Measurements from ENCODE around the gene SEMA4D.
A peak's percentile ranks its signal among the peaks of the same experiment; 100 is the strongest.
"Not testable (repeated sequence)": the region's sequence is repeated elsewhere in the genome, so short reads cannot be mapped to it uniquely, and the experiment has no call there.

Gene SEMA4D

DNA sequence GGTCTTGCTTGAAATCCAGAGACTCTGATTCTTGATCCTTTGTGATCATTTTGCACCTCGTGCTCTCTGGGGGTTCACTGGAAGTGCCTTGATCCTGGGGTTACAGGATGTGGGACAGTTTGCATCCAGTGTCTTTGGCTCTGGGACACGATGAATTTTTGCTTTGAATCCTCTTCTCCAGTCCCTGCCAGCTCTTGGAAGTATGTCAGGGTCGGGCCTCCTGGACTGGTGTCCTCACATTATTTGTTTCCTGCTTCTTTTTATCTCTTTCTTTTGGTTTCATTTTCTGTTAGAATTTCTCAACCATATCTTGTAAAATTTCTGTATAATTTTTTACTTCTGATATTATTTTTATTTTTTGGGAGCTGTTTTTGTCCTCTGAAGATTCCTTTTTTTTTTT is 145.5 kb downstream of the SEMA4D start:
- DNase-seq (ENCODE audit: low read depth): no peak

DNA sequence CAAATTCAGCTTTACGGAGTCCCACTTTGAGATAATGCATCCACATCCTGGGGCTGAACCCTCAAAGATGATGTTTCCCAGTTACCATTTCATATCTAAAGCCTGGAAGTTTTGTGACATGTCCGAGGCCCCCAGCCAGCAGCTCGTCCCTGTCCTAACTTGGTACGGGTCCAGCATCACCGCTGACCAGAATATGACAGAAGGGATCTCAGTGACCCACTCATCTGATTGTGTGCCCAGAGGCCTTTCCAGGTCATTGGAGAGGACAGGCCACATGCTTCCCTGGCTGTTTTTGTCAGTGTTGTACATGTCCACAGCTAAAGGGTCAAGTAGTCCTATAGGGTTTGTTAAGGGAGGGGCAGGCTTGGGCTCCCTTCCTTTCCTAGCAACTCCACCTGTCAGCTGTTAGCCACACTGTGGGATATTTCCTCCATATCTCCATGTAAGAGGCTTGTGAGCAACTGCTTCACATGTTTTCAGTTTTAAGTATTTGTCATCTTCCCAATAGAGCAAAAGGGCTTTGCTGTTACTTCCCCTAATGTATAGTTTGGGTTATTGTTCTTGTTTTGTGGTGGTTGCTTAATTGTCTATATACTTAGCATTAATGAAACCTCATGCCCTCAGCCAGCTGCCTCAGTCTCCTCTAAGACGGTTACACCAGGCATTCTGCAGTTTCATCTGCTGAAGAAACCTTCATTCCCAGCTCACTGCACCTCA is 146.2 kb downstream of the SEMA4D start:
- DNase-seq (ENCODE audit: low read depth): no peak

DNA sequence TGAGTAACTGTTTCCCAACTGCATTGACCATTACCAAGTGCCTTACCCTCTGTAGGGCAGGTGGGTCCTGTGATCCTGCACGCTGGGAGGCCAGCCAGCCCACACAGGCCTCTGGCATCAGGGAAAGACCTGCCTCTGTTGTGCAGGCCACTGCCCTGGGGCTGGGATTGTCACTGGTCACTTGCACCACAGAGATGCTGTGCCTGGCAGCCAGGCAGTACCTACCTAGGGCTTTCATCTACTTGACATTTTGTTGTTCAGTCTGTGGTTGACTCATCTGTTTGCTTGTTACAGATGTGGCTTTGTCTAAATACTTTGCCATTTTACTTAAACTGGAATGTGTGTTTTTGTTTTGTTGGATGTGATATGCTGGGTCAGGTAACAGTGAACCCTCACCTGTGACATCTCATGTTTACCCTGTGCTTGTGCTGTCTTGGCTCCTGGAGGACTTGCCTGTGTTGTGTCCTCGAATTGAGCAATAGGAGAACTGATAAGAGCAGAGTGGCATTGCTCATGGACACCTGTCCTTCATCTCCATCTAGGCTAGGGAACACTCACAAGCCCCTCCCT is 146.8 kb downstream of the SEMA4D start:
- DNase-seq (ENCODE audit: low read depth): no peak

DNA sequence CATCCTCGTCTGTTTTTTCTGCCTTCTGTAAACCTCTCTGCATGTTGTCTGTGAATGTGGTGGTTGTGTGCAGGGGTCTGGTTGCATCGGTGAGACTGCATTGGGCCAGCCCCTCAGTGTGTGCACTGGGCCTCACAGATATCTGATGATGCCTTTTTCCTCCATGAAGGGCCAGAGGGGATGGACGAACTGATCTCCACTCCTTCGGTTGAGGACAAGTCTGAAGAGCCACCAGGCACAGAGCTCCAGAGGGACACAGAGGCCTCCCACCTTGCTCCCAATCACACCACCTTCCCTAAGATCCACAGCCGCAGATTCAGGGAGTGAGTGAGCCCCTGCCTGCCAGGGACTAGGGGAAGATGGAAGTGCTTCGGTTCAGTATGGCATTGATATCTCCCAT is 148.3 kb downstream of the SEMA4D start:
- DNase-seq (ENCODE audit: low read depth): no peak

DNA sequence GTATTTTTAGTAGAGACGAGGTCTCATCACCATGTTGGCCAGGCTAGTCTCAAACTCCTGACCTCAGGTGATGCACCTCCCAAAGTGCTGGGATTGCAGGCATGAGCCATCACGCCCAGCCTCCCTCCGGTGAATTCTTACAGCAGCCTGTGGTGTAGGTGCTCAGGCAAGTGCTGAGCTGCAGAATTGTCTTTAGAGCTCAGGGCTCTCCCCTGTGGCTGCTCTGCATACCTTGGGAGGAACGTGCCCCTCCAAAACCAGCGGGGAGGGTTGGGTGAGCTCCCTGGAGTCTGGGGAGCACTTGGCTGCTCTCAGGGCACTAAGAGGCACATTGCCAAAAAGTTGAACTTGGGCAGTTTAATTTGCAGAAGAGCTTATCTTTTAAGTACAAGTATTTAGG is 150.3 kb downstream of the SEMA4D start:
- no peak for DNase-seq (ENCODE audit: low read depth)

DNA sequence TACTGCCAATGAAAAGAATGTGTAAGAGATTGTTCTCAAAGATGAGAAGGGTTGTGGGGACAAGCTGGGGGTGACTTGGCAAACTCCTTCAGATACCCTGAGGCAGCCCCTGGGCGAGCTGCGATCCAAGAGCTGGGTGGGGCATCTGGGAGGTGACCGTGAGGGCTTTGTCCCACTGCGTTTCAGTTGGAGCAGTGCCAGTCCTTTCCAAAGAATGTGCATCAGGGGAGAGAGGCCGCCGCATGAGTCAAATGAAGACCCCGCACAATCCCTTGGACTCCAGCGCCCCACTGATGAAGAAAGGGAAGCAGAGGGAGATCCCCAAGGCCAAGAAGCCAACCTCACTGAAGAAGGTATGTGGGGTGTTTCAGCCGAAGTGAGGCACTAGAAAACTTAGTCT is 151.2 kb downstream of the SEMA4D start:
- DNase-seq (ENCODE audit: low read depth): no peak

DNA sequence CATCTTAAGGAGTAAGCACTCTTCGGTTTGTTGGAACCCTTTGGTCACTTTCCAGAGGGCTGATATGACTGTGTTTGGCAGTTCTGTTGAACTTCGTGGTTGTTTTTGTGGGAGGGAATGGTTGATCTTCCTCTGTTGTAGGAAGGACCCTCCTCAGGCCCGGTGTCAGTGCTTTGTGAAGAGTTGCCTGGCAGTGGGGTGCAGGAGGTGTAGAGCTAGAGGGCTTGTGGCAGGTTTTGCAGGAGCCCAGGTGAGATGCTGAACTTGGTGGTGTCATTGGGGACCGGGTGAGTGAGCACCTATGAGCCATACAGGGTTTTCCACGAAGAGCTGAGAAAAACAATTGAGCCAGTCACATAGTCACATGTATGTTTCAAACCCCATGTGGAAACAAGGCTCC is 152.4 kb downstream of the SEMA4D start:
- DNase-seq (ENCODE audit: low read depth): no peak

DNA sequence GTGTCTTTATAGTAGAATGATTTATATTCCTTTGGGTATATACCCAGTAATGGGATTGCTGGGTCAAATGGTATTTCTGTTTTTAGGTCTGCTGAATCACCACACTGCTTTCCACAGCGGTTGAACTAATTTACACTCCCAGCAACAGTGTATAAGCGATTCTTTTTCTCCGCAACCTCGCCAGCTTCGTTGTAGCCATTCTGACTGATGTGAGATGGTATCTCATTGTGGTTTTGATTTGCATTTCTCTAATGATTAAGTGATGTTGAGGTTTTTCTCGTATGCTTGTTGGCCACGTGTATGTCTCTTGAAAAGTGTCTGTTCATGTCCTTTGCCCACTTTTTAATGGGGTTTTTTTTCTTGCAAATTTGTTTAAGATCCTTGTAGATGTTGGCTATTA is 154.1 kb downstream of the SEMA4D start:
- DNase-seq (ENCODE audit: low read depth): not testable (repeated sequence)

DNA sequence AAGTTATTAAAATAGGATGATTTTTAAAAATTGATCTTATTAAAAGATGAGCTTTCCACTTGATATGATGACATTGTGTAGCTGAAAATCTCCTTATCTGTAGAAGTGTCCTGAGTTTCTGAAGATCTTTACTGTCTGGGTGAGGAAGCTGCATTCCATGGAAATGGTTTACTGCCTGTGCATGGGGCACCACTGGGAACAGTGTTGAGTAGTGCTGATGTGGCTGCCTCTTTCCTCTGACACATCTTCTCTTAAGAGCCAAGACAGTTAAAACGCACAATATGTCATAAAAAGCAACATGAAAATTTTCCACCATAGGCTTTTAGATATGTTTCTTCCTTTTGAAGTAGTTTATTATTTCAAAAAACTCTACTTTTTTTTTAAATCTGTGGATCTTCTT is 155.0 kb downstream of the SEMA4D start:
- no peak for DNase-seq (ENCODE audit: low read depth)

DNA sequence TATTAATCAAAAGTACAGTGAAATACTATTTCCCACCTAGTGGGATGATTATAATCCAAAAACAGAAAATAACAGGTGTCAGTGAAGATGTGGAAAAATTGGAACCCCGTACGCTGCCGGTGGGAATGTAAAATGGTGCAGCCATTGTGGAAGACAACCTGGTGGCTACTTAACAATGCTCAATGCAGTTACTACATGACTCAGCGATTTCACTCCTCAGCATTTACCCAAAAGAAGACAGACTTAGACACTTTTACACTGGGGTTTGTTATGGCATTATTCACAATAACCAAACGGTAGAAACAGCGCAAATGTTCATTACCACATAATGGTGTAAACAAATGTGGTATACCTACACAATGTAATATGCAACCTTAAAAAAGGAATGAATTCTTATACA is 155.7 kb downstream of the SEMA4D start:
- DNase-seq (ENCODE audit: low read depth): no peak

DNA sequence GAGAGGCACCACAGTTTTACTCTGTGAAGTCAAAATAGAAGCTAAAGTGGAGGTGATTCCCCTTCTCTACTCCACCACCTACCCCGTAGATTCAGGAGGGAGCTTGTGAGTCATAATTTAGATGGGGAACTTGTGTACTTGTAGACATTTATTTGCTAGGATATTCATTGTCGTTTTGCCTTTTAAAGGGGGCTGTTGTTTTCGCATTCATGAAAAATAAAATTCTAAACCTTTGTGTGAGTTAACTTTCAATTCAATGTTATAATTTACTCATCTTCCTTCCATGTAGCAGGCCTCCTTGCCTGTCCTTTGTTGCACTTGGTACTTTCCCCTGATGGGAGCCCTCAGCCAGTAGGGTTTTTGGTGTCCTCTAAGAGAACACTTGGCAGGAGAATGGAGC is 157.6 kb downstream of the SEMA4D start:
- DNase-seq (ENCODE audit: low read depth): no peak

DNA sequence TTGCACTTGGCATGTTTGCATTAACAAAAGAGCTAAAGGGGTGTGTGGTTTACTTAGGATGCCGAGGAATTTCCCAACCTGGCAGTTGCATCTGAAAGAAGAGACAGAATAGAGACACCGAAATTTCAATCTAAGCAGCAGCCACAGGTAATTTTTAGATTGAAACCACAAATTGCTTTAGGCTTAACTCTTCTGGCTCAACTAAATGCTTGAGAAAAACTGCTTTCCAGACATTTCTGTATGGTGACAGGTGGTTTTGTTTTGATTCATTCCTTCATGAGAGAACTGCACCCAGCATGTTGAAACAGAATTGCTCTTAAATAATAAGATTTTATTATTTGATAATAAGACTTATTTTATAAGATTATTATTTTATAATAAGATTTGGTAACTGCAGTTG is 158.1 kb downstream of the SEMA4D start:
- DNase-seq (ENCODE audit: low read depth): no peak

DNA sequence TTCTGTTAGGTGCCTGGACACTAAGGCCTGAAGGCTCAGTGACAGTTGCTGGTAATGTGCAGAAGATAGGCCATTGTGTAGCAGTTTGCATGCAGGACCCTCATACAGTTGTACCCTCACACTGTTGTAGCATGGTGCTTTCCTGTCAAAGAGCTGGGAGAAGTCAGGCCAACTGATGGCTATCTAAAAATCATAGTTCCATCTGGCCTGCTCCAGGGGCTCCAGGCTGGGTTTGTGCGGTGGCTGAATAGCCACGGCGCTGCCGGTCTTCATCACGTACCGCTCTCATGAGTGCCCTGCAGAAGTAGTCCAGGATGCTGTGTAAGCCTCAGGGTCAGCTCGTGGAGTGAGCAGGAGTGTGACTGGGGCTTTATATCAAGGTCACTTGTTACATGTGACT is 167.4 kb downstream of the SEMA4D start:
- no peak for DNase-seq (ENCODE audit: low read depth)

DNA sequence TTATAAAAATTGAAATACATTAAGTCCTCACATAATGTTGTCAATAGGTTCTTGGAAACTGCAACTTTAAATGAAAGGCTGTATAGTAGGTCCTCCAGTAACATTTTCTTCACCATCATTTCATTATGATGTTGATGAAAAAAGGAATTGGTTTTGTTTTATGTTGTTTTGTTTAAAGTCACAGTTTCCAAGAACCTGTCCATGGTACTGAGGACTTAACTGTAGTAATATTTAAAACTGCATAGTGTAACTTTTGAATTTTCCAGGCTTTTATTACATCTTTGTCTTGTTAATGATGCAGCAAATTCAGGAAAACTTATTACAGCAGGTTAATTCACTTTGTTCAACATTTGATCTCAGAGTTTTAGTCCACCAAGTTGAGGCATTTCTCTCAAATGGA is 168.0 kb downstream of the SEMA4D start:
- no peak for DNase-seq (ENCODE audit: low read depth)

DNA sequence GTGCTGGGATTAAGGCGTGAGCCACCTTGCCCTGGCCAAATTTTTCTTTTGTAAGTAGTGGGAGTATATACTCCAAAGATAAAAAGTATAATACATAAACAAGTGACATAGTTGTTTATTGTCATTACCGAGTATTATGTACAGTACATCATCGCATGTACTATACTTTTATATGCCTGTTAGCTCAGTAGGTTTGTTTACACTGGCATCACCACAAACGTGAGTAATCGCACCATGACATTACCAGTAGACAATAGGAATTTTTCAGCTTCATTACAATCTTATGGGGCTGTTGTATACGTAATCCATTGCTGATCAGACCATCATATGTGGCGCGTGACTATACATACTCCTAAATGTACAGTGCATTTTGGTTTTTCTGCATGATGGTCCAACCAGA is 169.8 kb downstream of the SEMA4D start:
- no peak for DNase-seq (ENCODE audit: low read depth)

DNA sequence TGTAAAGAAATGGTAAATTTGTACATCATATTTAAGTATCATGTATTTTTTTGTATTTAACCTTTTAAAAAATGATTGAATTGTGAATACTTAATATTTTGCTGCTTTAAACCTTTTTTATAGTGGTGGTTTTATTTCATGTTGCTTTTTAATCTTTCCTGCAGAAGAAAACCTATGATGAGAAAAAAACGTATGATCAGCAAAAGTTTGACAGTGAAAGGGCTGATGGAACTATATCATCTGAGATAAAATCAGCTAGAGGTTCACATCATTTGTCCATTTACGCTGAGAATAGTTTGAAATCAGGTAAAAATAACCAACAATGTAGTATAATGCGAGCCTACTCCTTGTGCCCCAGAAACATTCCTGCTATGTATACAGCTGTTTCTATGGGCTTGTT is 172.2 kb downstream of the SEMA4D start:
- DNase-seq (ENCODE audit: low read depth): no peak

DNA sequence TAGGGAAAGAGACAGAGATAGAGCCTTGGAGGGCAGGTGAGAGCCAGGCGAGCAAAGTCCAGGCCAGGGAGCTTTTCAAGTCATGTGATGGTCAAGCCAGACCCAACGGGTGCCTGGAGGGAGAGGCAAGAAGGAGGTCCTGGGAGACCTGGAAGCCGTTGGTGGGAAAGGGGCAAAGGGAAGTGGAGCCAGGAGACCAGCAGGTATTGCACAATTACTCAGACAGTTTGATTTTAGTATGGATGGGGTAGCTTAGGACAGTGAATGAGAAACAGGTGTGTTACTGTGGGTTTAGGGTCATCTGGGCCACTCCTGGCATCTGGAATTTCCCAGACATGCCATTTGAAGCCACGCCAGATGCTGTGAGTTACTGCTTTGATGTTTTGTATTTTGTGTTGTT is 174.5 kb downstream of the SEMA4D start:
- no peak for DNase-seq (ENCODE audit: low read depth)

DNA sequence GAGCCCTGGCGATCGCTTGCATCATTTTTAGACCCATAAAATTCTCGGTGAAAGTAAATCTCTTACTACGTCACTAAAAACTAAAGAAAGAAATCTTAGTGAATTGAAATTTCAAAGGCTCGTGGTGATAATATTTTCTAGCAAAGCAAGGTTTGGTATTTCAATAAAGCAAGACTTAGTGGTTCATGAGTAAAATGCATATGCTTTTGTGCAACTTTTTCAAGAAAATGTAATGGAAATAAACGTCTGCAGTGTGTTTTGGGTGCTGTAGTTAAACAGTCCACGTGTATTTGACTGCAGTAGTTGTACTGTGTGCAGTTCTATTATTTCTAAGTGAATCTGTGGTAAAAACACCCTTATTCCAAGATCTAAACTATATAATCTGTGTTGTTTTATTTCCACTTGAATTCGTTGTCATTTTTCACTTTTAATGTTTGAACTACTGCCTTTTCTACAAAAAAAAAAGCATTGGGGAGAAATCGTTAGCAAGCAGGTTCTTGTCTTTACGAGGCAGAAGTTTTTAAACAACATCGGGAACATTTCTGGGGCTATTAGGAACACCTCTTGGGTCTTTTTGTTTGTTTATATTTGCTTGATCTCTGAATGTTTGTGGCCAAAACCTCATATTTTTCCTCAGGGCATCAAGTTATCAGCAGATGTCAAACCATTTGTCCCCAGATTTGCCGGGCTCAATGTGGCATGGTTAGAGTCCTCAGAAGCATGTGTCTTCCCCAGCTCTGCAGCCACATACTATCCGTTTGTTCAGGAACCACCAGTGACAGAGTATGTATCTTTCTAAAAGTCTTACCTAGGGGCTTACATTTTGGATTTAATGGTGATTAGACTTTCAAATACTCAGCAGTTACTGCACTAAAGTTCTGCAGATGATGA is 178.7 kb downstream of the SEMA4D start:
- DNase-seq (ENCODE audit: low read depth): no peak

DNA sequence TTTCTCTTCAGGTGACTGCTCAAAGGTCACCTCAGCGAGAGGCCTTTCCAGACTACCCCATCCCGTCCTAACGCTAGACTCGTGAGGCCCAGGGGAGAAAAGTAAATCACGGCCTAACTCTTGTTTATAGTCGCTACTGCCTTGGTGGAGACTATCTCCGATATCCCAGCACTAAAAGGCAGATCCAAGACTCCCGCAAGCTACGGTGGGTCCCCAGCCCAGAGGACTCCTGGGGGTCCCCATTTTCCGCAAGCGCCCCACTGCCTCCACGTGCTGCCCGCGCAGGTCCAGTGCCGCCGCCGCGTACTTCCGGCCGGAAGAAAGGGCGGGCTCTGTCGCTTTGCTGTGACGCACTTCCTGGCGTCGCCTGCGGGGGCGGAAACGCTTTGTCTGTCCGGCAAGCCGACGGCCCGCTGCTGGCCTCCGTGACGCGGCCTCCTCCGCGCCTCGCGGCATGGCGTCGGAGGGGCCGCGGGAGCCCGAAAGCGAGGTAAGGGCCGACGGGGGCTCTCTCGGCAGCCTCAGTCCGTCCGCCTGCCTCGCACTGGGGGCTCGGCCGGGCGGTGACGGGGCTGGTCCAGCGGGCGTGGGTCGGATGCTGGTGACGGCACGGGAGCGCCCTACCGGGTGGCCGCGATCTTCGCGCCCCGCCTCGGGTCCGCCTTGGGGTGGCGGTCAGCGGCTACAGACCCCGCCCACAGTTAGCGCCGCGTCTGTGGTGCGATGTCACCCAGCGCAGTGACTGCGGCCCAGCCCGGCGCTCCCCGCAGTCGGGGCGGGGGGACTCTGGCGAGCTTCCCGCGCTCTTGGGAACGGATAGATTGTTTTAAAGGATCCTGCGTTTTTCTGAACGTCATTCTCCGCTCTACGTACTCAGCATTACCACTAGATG is 179.5 kb downstream of the SEMA4D start, which contains the start of gene SECISBP2:
TSS of gene SECISBP2 (plus strand) at position 378 of the 892 bp plus-strand sequence. CDS start at position 455, 77 bp downstream.
- peak; percentile 94 for DNase-seq (ENCODE audit: low read depth)

DNA sequence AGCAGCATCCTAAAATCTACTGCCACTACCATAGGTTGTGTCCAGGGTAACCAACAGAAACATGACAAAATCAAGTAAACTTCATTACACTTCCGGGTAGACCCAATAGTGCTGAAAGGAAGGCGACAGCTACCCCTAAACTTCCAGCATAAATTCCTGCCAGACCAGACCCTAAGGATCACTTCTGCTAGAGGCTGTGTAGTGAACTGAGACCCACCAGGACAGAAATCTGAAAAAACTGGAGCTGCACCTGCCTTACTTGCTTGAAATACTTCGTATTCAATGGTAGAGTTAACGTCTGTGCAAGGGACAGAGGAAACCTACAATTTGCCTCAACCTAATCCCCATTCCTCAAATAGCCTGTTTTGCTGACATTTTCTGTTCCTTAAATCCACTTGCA is 180.6 kb downstream of the SEMA4D start:
- DNase-seq (ENCODE audit: low read depth): no peak

DNA sequence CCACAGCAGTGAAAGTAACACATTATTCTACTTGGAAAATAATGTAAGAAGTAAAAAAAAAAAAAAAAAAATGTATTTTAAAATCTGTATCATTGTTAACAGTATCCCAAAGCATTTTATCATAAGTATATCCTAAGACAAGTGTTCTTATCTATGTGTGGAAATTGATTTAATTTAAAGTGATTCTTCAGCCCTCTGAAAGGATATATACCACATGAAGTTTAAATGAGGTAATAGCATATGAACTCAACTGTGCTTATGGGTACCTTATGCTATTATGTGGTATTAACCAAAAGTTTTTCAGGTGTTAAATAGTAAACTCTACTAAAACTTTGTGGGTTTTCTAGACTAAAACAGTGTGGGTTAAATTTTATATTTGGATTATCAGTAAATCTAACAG is 182.4 kb downstream of the SEMA4D start:
- no peak for DNase-seq (ENCODE audit: low read depth)

DNA sequence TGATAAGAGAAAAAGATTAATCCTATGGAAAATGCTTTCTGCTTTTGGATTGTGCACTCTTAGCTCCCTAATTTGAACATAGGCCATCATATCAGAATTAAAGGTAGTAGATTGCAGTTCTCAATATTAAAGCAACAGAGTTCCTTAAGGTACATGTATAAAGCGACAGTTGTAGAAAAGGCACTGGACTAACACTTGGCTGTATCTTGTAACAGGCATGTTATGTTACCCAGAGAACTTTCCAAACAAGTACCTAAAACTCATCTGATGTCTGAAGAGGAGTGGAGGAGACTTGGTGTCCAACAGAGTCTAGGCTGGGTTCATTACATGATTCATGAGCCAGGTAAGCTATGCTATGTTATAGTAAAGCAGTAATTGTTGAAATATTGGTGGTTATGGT is 183.0 kb downstream of the SEMA4D start:
- DNase-seq (ENCODE audit: low read depth): no peak
